Large intestine (tissue), 3 donors: Measurements from ENCODE around the gene CACNA1G. TPM values are rescaled to one million over a fixed set of nuclear protein-coding genes. Genes with fewer than 3 reads are reported as not detected.

ENCODE experiments used
- DNase-seq, 2 donors: peaks; one replicate each; pipeline versions ENCODE4 v3.0.0 to v3.0.0-alpha.2; 2013
- H3K27ac ChIP-seq: one replicate; pipeline ENCODE4 v1.5.1; 2013; ENCODE audit warnings: low read length
- H3K27me3 ChIP-seq: 2 replicates; pipeline ENCODE4 v1.6.1; 2013; ENCODE audit warnings: low read length; ENCODE audit not compliant: control insufficient read depth, insufficient read depth
- H3K36me3 ChIP-seq: 2 replicates; pipeline ENCODE4 v1.6.1; 2013; ENCODE audit warnings: low read length; ENCODE audit not compliant: control insufficient read depth, insufficient read depth
- H3K4me1 ChIP-seq: one replicate; pipeline ENCODE4 v1.6.1; 2013; ENCODE audit warnings: low read length; ENCODE audit not compliant: control insufficient read depth, insufficient read depth
- H3K4me3 ChIP-seq: one replicate; pipeline ENCODE4 v1.5.1; 2013; ENCODE audit warnings: low read length
- H3K9me3 ChIP-seq: one replicate; pipeline ENCODE4 v1.6.1; 2013; ENCODE audit warnings: mild to moderate bottlenecking, low read depth, low read length, moderate library complexity; ENCODE audit not compliant: control insufficient read depth
- WGBS: methylation state at CpG from one replicate; pipeline ENCODE4 v1.1.5; 2013; ENCODE audit warnings: low lambda C conversion rate; ENCODE audit not compliant: insufficient coverage; 5-methylcytosine and 5-hydroxymethylcytosine counted together
- polyA plus RNA-seq: library from polyadenylated mRNA; unstranded; fragments of 120-200 nt; gene quantifications from one replicate; pipeline ENCODE4 v1.2.1, GENCODE V29; 2013

CACNA1G gene
- polyA plus RNA-seq, 1 donor = 1.7 TPM

GRCh38 chr17:50661348-50661747 is 100.8 kb downstream of the CACNA1G start:
- Histone ChIP-seq H3K27me3 (no peaks in the 10 kb centered on the region), H3K27ac (peak overlapping the region; percentile 29), H3K4me3 (no peak overlapping the region), H3K4me1 (peaks cover 46% of the 10 kb centered on the region), H3K36me3 (peaks cover 4% of the 10 kb centered on the region), H3K9me3 (no peaks in the 10 kb centered on the region)
- no CpG with 5 or more reads among the region's 5 CpGs for WGBS
- no peak for DNase-seq

DNA sequence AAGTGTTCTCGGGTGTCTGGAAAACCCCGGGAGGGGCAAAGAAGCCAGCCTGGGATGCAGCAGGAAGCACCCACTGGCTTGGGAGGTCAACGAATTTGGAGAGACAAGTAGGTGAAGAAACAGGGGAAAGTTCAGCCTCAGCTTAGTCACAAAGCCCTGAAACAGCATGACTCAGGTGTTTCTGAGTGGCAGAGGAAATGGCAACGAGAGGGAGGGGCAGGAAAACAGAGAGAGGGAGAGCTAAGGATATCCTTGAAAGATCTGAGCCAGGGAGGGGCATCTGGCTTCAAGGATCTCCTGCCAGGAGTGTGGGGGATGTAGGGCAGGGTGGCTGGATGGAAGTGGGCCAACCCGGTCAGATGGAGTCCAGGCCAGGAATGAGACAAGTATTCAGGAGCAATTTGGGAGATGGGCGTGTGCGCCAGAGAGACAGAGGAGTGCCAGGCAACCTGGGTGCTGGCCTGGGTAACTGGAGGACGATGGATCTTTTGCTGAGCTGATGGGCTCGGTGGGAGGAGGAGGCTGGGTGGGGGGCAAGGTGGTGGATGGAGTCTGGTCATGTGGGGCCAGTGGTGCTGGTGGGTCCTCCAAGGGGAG is 101.4 kb downstream of the CACNA1G start:
- peaks cover 4% of the 10 kb centered on the region for H3K36me3 ChIP-seq

DNA sequence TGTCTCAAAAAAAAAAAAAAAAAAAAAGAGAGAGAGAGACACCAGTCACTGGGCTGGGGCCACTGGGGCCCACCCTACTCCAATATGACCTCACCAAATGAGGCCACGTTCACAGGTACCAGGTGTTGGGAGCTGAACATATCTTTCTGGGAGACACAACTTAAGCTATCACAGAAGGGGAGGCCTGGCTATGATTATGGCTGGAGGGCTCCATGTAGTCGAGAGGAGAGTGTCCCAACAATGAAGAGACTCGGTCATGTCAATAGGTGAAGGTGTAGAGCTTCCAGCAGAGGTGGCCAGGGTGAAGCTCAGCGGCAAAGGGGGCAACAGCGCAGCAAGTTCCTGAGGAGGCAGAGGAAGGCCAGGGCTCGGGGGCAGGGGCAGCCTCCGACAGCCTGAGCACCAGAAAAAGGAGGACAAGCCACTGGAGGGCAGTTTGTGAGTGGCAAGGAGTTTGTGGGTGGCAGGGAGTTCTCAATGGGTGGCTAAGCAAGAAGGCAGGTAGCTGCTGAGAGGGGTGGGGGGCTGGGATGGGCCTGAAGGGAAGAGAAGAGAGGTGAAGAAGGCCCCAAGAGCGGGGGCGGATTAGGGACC is 102.2 kb downstream of the CACNA1G start:
- DNase-seq = no peak
- Histone ChIP-seq H3K4me3 (no peak overlapping the region), H3K9me3 (no peaks in the 10 kb centered on the region), H3K27me3 (no peaks in the 10 kb centered on the region), H3K4me1 (peaks cover 38% of the 10 kb centered on the region), H3K36me3 (peaks cover 4% of the 10 kb centered on the region), H3K27ac (no peak overlapping the region)
- no CpG with 5 or more reads among the region's 9 CpGs for WGBS

More for the DNA sequence above, 101.4 kb downstream of the CACNA1G start:
- no peak overlapping the region for H3K4me3 ChIP-seq
- H3K4me1 ChIP-seq = peaks cover 42% of the 10 kb centered on the region
- H3K27ac ChIP-seq = peak overlapping the region; percentile 50
- WGBS = 40% methylated on average over 2 of the region's 9 CpGs
- no peaks in the 10 kb centered on the region for H3K9me3 ChIP-seq
- H3K27me3 ChIP-seq = no peaks in the 10 kb centered on the region
- peak; percentile 82 to 90 for DNase-seq

GRCh38 chr17:50663812-50664374 is 103.4 kb downstream of the CACNA1G start:
- Histone ChIP-seq H3K4me1 (peaks cover 46% of the 10 kb centered on the region), H3K36me3 (peaks cover 4% of the 10 kb centered on the region), H3K27me3 (no peaks in the 10 kb centered on the region), H3K9me3 (no peaks in the 10 kb centered on the region), H3K27ac (peak overlapping the region; percentile 59), H3K4me3 (no peak overlapping the region)
- WGBS = no CpG with 5 or more reads among the region's 10 CpGs
- DNase-seq = peak; percentile 73 to 80

GRCh38 chr17:50664788-50665458 is 104.4 kb downstream of the CACNA1G start:
- Histone ChIP-seq H3K36me3 (no peaks in the 10 kb centered on the region), H3K4me3 (no peak overlapping the region), H3K4me1 (peaks cover 44% of the 10 kb centered on the region), H3K9me3 (no peaks in the 10 kb centered on the region), H3K27ac (no peak overlapping the region), H3K27me3 (no peaks in the 10 kb centered on the region)
- no peak for DNase-seq
- WGBS = 90% methylated on average over 2 of the region's 12 CpGs

GRCh38 chr17:50665838-50666237 is 105.3 kb downstream of the CACNA1G start:
- H3K4me1 ChIP-seq = peaks cover 38% of the 10 kb centered on the region
- DNase-seq = no peak
- no peaks in the 10 kb centered on the region for H3K36me3 ChIP-seq
- H3K27me3 ChIP-seq = no peaks in the 10 kb centered on the region
- H3K9me3 ChIP-seq = no peaks in the 10 kb centered on the region
- H3K4me3 ChIP-seq = no peak overlapping the region
- no CpG with 5 or more reads among the region's 5 CpGs for WGBS
- H3K27ac ChIP-seq = no peak overlapping the region

- no peaks in the 10 kb centered on the region for H3K9me3 ChIP-seq
- H3K27me3 ChIP-seq = no peaks in the 10 kb centered on the region
- H3K36me3 ChIP-seq = no peaks in the 10 kb centered on the region
- peaks cover 37% of the 10 kb centered on the region for H3K4me1 ChIP-seq
- DNase-seq = no peak
- H3K4me3 ChIP-seq = no peak overlapping the region
- no peak overlapping the region for H3K27ac ChIP-seq
- 83% methylated on average over 1 of the region's 8 CpGs for WGBS
These were observed 105.8 kb downstream of the CACNA1G start for GRCh38 chr17:50666316-50666715.

GRCh38 chr17:50667259-50668024 is 106.9 kb downstream of the CACNA1G start:
- Histone ChIP-seq H3K36me3 (peaks cover 4% of the 10 kb centered on the region), H3K4me1 (peaks cover 33% of the 10 kb centered on the region), H3K4me3 (no peak overlapping the region), H3K9me3 (no peaks in the 10 kb centered on the region), H3K27me3 (no peaks in the 10 kb centered on the region), H3K27ac (no peak overlapping the region)
- DNase-seq = no peak
- WGBS = 100% methylated on average over 1 of the region's 14 CpGs

DNA sequence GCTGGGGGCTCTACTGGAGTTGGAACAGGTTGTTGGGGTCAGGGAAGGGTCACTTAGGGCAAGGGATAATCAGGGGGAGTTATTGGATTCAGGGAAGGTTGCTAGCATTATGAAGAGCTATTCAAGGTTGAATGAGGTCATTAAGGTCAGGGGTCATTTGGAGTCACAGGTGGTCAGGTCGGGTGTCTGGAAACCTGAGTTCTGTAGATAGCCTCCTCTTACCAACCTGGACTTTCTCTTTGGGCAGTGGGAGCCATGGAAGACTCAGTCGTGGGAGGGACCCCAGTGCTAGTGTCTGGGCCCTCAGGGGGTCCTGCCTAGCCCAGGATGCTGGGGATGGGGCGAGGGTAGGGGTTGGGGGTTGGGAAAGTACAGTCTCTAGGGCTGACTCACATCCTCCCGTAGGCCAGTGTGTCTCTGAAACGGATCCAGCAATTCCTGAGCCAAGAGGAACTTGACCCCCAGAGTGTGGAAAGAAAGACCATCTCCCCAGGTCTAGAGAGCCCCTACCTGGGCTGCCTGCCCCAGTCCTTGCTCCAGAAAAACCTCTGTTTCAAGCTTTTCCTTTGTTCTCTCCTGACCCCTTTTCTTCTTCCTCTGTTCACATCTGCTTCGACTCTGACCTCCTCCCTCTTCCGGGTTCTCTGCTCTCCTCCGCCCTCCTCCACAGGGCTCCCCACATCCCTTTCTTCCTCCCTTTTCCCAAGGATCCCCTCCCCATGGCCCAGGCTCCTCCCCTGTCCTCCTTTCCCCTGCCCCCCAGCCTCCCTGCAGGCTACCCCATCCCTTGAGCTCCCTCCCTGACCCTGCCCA is 107.7 kb downstream of the CACNA1G start:
- WGBS = 59% methylated on average over 2 of the region's 8 CpGs
- Histone ChIP-seq H3K27ac (no peak overlapping the region), H3K4me3 (no peak overlapping the region), H3K36me3 (peaks cover 5% of the 10 kb centered on the region), H3K9me3 (no peaks in the 10 kb centered on the region), H3K27me3 (no peaks in the 10 kb centered on the region), H3K4me1 (peaks cover 31% of the 10 kb centered on the region)
- DNase-seq = no peak
